K562 (cell line): ENCODE results near the gene GRIK2. TPM values are rescaled to one million over a fixed set of nuclear protein-coding genes. Genes with fewer than 3 reads are reported as not detected.

ENCODE experiments used
- BMI1 ChIP-seq: fragments of 150-350 bp; IDR thresholded peaks from 2 replicates; pipeline ENCODE4 v1.6.1; 2014; ENCODE audit warnings: low read length
- CHD4 ChIP-seq: fragments of 200-600 bp; sonication (generic); IDR thresholded peaks from 3 replicates; pipeline ENCODE4 v1.6.1; 2012; ENCODE audit warnings: low read depth, mild to moderate bottlenecking, mixed read lengths, low read length, inconsistent platforms; ENCODE audit not compliant: insufficient read depth, insufficient replicate concordance, poor library complexity, severe bottlenecking
- FOXK2 ChIP-seq, 2 experiments: fragments of 450-650 bp; IDR thresholded peaks in 1 of 2; conservative IDR thresholded peaks in 1 of 2; 2 replicates each; pipeline ENCODE4 v1.6.1; 2016; ENCODE audit warnings: low read depth in 2 of 2, mild to moderate bottlenecking in 1 of 2
- GATAD2A ChIP-seq: fragments of 450-650 bp; IDR thresholded peaks from 2 replicates; pipeline ENCODE4 v1.6.1; 2017
- MCM2 ChIP-seq: fragments of 450-650 bp; IDR thresholded peaks from 2 replicates; pipeline ENCODE4 v1.6.1; 2017; ENCODE audit warnings: low read depth, mild to moderate bottlenecking
- RFX5 ChIP-seq: IDR thresholded peaks from 2 replicates; pipeline ENCODE4 v1.6.1; 2011; ENCODE audit warnings: low read depth, mild to moderate bottlenecking, improper control_type of control experiment, low read length
- TEAD4 ChIP-seq, 2 experiments: sonication (generic) in 1 of 2; formaldehyde crosslinking in 1 of 2; IDR thresholded peaks; 2 replicates each; pipeline versions ENCODE4 v1.6.1 to v1.8.0; 2012 to 2022; ENCODE audit warnings: borderline replicate concordance in 1 of 2, inconsistent platforms in 1 of 2, low read length in 1 of 2, mild to moderate bottlenecking in 1 of 2, missing genetic modification reagents in 1 of 2
- ZFP36 ChIP-seq: fragments of 150-350 bp; IDR thresholded peaks from 2 replicates; pipeline ENCODE4 v1.6.1; 2018; ENCODE audit warnings: low read length, low read depth; ENCODE audit not compliant: partially characterized antibody
- ZNF133 ChIP-seq: fragments of 250-450 bp; sonication (Bioruptor Pico); IDR thresholded peaks from 2 replicates; pipeline ENCODE4 v1.4.0; 2020; ENCODE audit warnings: mild to moderate bottlenecking
- ZNF197 ChIP-seq: fragments of 200-800 bp; sonication (Bioruptor generic); IDR thresholded peaks from 2 replicates; pipeline ENCODE4 v1.6.1; 2016; ENCODE audit warnings: low read depth, missing genetic modification characterization, missing compliant biosample characterization
- polyA plus RNA-seq, 8 experiments: library from polyadenylated mRNA; depleted of rRNA in 4 of 8; stranded (reverse) in 5 of 8; unstranded in 3 of 8; fragments of >200 nt; fragmentation: Nextera tagmentation in 2 of 8; fragmentation: Illumina TruSeq in 1 of 8; extraction: Ambion mirVana in 2 of 8; extraction: Trizol in 1 of 8; gene quantifications; 2 replicates each; pipeline versions ENCODE4 v1.2.1 to v1.2.3, GENCODE V29; 2011 to 2014; ENCODE audit warnings: inconsistent platforms in 1 of 8, missing spikeins in 1 of 8
- total RNA-seq, 7 experiments: library from RNA; depleted of rRNA in 6 of 7; stranded (reverse); fragments of >200 nt in 6 of 7; fragmentation: Illumina TruSeq in 2 of 7; extraction: Trizol in 2 of 7; gene quantifications; 2 replicates each; pipeline versions ENCODE4 v1.2.1 to v1.2.3, GENCODE V29; 2011 to 2021; ENCODE audit warnings: low replicate concordance in 1 of 7
- TF ChIP-seq, protein P1 (sequence below), 2 experiments: fragments of 450-650 bp in 1 of 2; IDR thresholded peaks; 2 replicates each; pipeline ENCODE4 v1.6.1; 2011 to 2017; ENCODE audit warnings: low read depth in 2 of 2, antibody characterized with exemption in 1 of 2, borderline replicate concordance in 1 of 2, low read length in 1 of 2, mild to moderate bottlenecking in 1 of 2, mixed read lengths in 1 of 2; ENCODE audit not compliant: control insufficient read depth in 1 of 2
- TF ChIP-seq, protein P2 (sequence below): fragments of 250-450 bp; sonication (Bioruptor Pico); IDR thresholded peaks from 2 replicates; pipeline ENCODE4 v1.5.1; 2021; ENCODE audit warnings: mild to moderate bottlenecking
- TF ChIP-seq, protein P3 (sequence below): fragments of 250-450 bp; sonication (Bioruptor Pico); IDR thresholded peaks from 2 replicates; pipeline ENCODE4 v1.5.0; 2022; ENCODE audit warnings: mild to moderate bottlenecking

GRIK2 gene
- total and polyA plus RNA-seq, 9 of the 15 experiments (the other 6 are each of a cell fraction or from before 2014, with no cell fraction given): not detected

DNA sequence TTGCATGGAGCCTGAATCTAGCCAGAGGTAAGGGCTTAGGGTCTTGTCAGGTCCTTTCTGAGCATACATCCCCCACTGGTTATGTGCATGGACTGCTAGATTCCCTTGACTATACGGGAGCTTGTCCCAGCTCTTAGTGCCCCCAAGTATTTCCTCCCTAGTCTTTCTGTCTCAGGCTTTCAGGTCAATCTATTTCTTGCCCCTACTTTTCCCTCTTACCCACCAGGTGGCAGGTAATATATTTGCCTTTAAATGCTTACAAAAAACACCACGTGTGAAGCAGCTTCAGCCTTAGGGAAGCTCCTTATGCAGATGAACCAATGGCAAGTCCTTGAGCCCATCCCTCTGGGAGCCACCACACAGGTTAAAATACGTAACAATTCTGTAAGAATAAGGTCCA is 454.2 kb downstream of the GRIK2 start (continued):
- TF ChIP-seq RFX5: no peak
- TF ChIP-seq BMI1: no peak
- TF ChIP-seq GATAD2A: no peak
- TF ChIP-seq TEAD4 (IDR thresholded peaks at IDR 0.05; ENCODE audit: low read length): no peak
- TF ChIP-seq TEAD4 (CRISPR knock-in tag; IDR thresholded peaks at IDR 0.05; ENCODE audit: borderline replicate concordance): no peak
- TF ChIP-seq FOXK2 (conservative IDR thresholded peaks at IDR 0.05 in 1 of 2, IDR thresholded peaks at IDR 0.05 in 1 of 2; ENCODE audit: low read depth in 2 of 2): no peak
- TF ChIP-seq, protein P1, sequence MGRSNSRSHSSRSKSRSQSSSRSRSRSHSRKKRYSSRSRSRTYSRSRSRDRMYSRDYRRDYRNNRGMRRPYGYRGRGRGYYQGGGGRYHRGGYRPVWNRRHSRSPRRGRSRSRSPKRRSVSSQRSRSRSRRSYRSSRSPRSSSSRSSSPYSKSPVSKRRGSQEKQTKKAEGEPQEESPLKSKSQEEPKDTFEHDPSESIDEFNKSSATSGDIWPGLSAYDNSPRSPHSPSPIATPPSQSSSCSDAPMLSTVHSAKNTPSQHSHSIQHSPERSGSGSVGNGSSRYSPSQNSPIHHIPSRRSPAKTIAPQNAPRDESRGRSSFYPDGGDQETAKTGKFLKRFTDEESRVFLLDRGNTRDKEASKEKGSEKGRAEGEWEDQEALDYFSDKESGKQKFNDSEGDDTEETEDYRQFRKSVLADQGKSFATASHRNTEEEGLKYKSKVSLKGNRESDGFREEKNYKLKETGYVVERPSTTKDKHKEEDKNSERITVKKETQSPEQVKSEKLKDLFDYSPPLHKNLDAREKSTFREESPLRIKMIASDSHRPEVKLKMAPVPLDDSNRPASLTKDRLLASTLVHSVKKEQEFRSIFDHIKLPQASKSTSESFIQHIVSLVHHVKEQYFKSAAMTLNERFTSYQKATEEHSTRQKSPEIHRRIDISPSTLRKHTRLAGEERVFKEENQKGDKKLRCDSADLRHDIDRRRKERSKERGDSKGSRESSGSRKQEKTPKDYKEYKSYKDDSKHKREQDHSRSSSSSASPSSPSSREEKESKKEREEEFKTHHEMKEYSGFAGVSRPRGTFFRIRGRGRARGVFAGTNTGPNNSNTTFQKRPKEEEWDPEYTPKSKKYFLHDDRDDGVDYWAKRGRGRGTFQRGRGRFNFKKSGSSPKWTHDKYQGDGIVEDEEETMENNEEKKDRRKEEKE (IDR thresholded peaks at IDR 0.05; ENCODE audit: borderline replicate concordance in 1 of 2, control insufficient read depth in 1 of 2, low read depth in 2 of 2, low read length in 1 of 2): no peak
- TF ChIP-seq, protein P2, sequence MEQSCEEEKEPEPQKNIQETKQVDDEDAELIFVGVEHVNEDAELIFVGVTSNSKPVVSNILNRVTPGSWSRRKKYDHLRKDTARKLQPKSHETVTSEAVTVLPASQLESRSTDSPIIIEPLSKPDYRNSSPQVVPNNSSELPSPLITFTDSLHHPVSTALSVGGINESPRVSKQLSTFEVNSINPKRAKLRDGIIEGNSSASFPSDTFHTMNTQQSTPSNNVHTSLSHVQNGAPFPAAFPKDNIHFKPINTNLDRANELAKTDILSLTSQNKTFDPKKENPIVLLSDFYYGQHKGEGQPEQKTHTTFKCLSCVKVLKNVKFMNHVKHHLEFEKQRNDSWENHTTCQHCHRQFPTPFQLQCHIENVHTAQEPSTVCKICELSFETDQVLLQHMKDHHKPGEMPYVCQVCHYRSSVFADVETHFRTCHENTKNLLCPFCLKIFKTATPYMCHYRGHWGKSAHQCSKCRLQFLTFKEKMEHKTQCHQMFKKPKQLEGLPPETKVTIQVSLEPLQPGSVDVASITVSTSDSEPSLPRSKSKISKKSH (CRISPR knock-in tag): no peak
- TF ChIP-seq, protein P3, sequence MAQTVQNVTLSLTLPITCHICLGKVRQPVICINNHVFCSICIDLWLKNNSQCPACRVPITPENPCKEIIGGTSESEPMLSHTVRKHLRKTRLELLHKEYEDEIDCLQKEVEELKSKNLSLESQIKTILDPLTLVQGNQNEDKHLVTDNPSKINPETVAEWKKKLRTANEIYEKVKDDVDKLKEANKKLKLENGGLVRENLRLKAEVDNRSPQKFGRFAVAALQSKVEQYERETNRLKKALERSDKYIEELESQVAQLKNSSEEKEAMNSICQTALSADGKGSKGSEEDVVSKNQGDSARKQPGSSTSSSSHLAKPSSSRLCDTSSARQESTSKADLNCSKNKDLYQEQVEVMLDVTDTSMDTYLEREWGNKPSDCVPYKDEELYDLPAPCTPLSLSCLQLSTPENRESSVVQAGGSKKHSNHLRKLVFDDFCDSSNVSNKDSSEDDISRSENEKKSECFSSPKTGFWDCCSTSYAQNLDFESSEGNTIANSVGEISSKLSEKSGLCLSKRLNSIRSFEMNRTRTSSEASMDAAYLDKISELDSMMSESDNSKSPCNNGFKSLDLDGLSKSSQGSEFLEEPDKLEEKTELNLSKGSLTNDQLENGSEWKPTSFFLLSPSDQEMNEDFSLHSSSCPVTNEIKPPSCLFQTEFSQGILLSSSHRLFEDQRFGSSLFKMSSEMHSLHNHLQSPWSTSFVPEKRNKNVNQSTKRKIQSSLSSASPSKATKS (CRISPR knock-in tag): no peak
- no peak for TF ChIP-seq ZFP36
- TF ChIP-seq CHD4: no peak
- no peak for TF ChIP-seq ZNF133 (CRISPR knock-in tag)
- no peak for TF ChIP-seq MCM2
- TF ChIP-seq ZNF197: no peak
